GM21515 (cell line): Measurements from ENCODE around the gene P2RY6.

Source experiments
- ATAC-seq: cut with Tn5 transposase; IDR thresholded peaks from one replicate; pipeline ENCODE4 v1.9.1; 2021; ENCODE audit not compliant: unreplicated experiment

Gene P2RY6

GRCh38 chr11:73236854-73237253, 35.3 kb upstream of the P2RY6 start:
- ATAC-seq, result no peak

- no peak for ATAC-seq
Observed at GRCh38 chr11:73237471-73238290, 34.5 kb upstream of the P2RY6 start.

- no peak for ATAC-seq
Observed at GRCh38 chr11:73239111-73239521, 33.0 kb upstream of the P2RY6 start.

GRCh38 chr11:73239571-73240189, 32.5 kb upstream of the P2RY6 start:
- no peak for ATAC-seq

- ATAC-seq, result no peak
Observed at GRCh38 chr11:73240190-73240781, 31.9 kb upstream of the P2RY6 start.

GRCh38 chr11:73241300-73241699, 30.8 kb upstream of the P2RY6 start:
- ATAC-seq, result no peak

GRCh38 chr11:73242251-73243092, 29.7 kb upstream of the P2RY6 start:
- peak; percentile 59 for ATAC-seq

- no peak for ATAC-seq
Observed at GRCh38 chr11:73243093-73243485, 29.0 kb upstream of the P2RY6 start.

- no peak for ATAC-seq
Observed at GRCh38 chr11:73244589-73245240, 27.4 kb upstream of the P2RY6 start.

- no peak for ATAC-seq
Observed at GRCh38 chr11:73245461-73245860, 26.7 kb upstream of the P2RY6 start.

- ATAC-seq, result no peak
Observed at GRCh38 chr11:73246303-73246702, 25.8 kb upstream of the P2RY6 start.

GRCh38 chr11:73248526-73249185, 23.5 kb upstream of the P2RY6 start:
- no peak for ATAC-seq

- ATAC-seq, result no peak
Observed at GRCh38 chr11:73249304-73249703, 22.8 kb upstream of the P2RY6 start.

- ATAC-seq, result no peak
Observed at GRCh38 chr11:73249853-73250783, 22.0 kb upstream of the P2RY6 start.

- ATAC-seq, result no peak
Observed at GRCh38 chr11:73252577-73253191, 19.5 kb upstream of the P2RY6 start.

GRCh38 chr11:73257342-73258103, 14.6 kb upstream of the P2RY6 start:
- no peak for ATAC-seq

GRCh38 chr11:73258104-73259035, 13.8 kb upstream of the P2RY6 start:
- no peak for ATAC-seq
